SK-N-SH (cell line): ENCODE measurements around the gene PKIB. TPM values are rescaled to one million over a fixed set of nuclear protein-coding genes. Genes with fewer than 3 reads are reported as not detected.

Experiments used
- CTCF ChIA-PET: fragments of 300-600, 350-600 bp; formaldehyde crosslinking; extraction: SDS; loops from one replicate; lab custom pipeline; 2021; lab: Yijun Ruan, JAX
- POLR2A ChIA-PET: fragments of 350-600 bp; sonication (Branson Sonifier 250); formaldehyde crosslinking; extraction: SDS; loops from one replicate; lab custom pipeline; 2020; ENCODE audit warnings: antibody characterized with exemption, inconsistent platforms; lab: Yijun Ruan, JAX
- DNase-seq: peaks from one replicate; pipeline ENCODE4 v3.0.0; 2012
- H2AFZ ChIP-seq: fragments of 200-600 bp; sonication (generic); 2 replicates; pipeline ENCODE4 v1.8.1; 2016; ENCODE audit warnings: antibody characterized with exemption, mild to moderate bottlenecking, low read depth
- H3F3A ChIP-seq: fragments of 200-600 bp; sonication (generic); replicated peaks from 2 replicates; pipeline ENCODE3; 2016; ENCODE audit warnings: antibody characterized with exemption, mild to moderate bottlenecking; ENCODE audit not compliant: insufficient read depth
- H3K27ac ChIP-seq, 2 experiments: fragments of 200-500 bp in 1 of 2; fragments of 200-600 bp in 1 of 2; sonication (Bioruptor generic) in 1 of 2; sonication (generic), shearing (Covaris generic) in 1 of 2; 2 replicates each; pipeline versions ENCODE4 v1.5.1 to v1.6.1; 2014 to 2016; ENCODE audit warnings: low read depth in 2 of 2, inconsistent platforms in 1 of 2, low read length in 1 of 2, mild to moderate bottlenecking in 1 of 2, mixed read lengths in 1 of 2
- H3K27me3 ChIP-seq: fragments of 200-600 bp; sonication (generic), shearing (Covaris generic); 2 replicates; pipeline ENCODE4 v1.6.1; 2016; ENCODE audit warnings: mixed run types; ENCODE audit not compliant: insufficient read depth
- H3K36me3 ChIP-seq, 2 experiments: fragments of 200-500 bp in 1 of 2; fragments of 200-600 bp in 1 of 2; sonication (Bioruptor generic) in 1 of 2; sonication (generic) in 1 of 2; replicated peaks in 1 of 2; 2 replicates each; pipeline versions ENCODE3 to v1.5.1; 2014 to 2016; ENCODE audit warnings: low read length in 1 of 2, mild to moderate bottlenecking in 1 of 2; ENCODE audit not compliant: insufficient read depth in 2 of 2, control insufficient read depth in 1 of 2
- H3K4me1 ChIP-seq, 2 experiments: fragments of 200-500 bp in 1 of 2; fragments of 200-600 bp in 1 of 2; sonication (Bioruptor generic) in 1 of 2; sonication (generic), shearing (Covaris generic) in 1 of 2; 2 replicates each; pipeline versions ENCODE4 v1.5.1 to v1.6.1; 2014 to 2016; ENCODE audit warnings: low read depth in 1 of 2, low read length in 1 of 2, mixed run types in 1 of 2; ENCODE audit not compliant: insufficient read depth in 2 of 2, control insufficient read depth in 1 of 2
- H3K4me2 ChIP-seq: fragments of 200-600 bp; sonication (generic), shearing (Covaris generic); 2 replicates; pipeline ENCODE4 v1.6.1; 2017; ENCODE audit warnings: mixed run types
- H3K4me3 ChIP-seq, 2 experiments: fragments of 200-500 bp in 1 of 2; fragments of 200-600 bp in 1 of 2; sonication (Bioruptor generic) in 1 of 2; sonication (generic), shearing (Covaris generic) in 1 of 2; 2 replicates each; pipeline versions ENCODE4 v1.5.1 to v1.8.1; 2014 to 2016; ENCODE audit warnings: low read depth in 2 of 2, inconsistent platforms in 1 of 2, low read length in 1 of 2, mild to moderate bottlenecking in 1 of 2, mixed read lengths in 1 of 2, moderate library complexity in 1 of 2
- H3K79me2 ChIP-seq: fragments of 200-600 bp; sonication (generic); 2 replicates; pipeline ENCODE4 v1.8.1; 2017; ENCODE audit warnings: mild to moderate bottlenecking; ENCODE audit not compliant: insufficient read depth
- H3K9ac ChIP-seq: fragments of 200-600 bp; sonication (generic); 2 replicates; pipeline ENCODE4 v1.6.1; 2017; ENCODE audit warnings: mixed run types
- H3K9me2 ChIP-seq: fragments of 200-600 bp; sonication (generic); 2 replicates; pipeline ENCODE4 v1.6.1; 2017; ENCODE audit warnings: mixed run types
- H3K9me3 ChIP-seq: fragments of 200-600 bp; sonication (generic); 2 replicates; pipeline ENCODE4 v1.6.1; 2017; ENCODE audit warnings: mixed run types, mild to moderate bottlenecking, moderate library complexity
- H4K20me1 ChIP-seq: fragments of 200-600 bp; sonication (generic); 2 replicates; pipeline ENCODE4 v1.6.1; 2017; ENCODE audit warnings: mild to moderate bottlenecking, mixed run types; ENCODE audit not compliant: insufficient read depth
- EP300 ChIP-seq, 2 experiments: IDR thresholded peaks; 2 replicates each; pipeline versions ENCODE4 v1.4.0 to v1.6.1; 2012; ENCODE audit warnings: borderline replicate concordance in 1 of 2, low read depth in 1 of 2, low read length in 1 of 2
- EZH2phosphoT487 ChIP-seq: fragments of 200-600 bp; sonication (generic); IDR thresholded peaks from 2 replicates; pipeline ENCODE4 v1.6.1; 2017; ENCODE audit warnings: low read depth, mixed run types, mild to moderate bottlenecking, antibody characterized with exemption, moderate library complexity, borderline replicate concordance
- FOSL2 ChIP-seq: IDR thresholded peaks from 2 replicates; pipeline ENCODE4 v1.4.0; 2012; ENCODE audit warnings: low read depth, mild to moderate bottlenecking, moderate library complexity, borderline replicate concordance
- FOXJ3 ChIP-seq: sonication (generic); formaldehyde crosslinking; IDR thresholded peaks from 2 replicates; pipeline ENCODE4 v1.5.1; 2020; ENCODE audit warnings: mild to moderate bottlenecking, missing genetic modification reagents
- FOXM1 ChIP-seq: IDR thresholded peaks from 2 replicates; pipeline ENCODE4 v1.4.0; 2012; ENCODE audit warnings: low read depth, mild to moderate bottlenecking
- JUND ChIP-seq: IDR thresholded peaks from 2 replicates; pipeline ENCODE4 v1.4.0; 2012
- MXI1 ChIP-seq: IDR thresholded peaks from 2 replicates; pipeline ENCODE4 v1.6.1; 2012; ENCODE audit warnings: mild to moderate bottlenecking, low read depth, low read length, improper control_type of control experiment
- NFIC ChIP-seq: IDR thresholded peaks from 2 replicates; pipeline ENCODE4 v1.4.0; 2012; ENCODE audit warnings: borderline replicate concordance
- NRF1 ChIP-seq: IDR thresholded peaks from 2 replicates; pipeline ENCODE4 v1.6.1; 2012; ENCODE audit warnings: low read depth, mild to moderate bottlenecking, low read length
- RFX5 ChIP-seq: IDR thresholded peaks from 2 replicates; pipeline ENCODE4 v1.6.1; 2012; ENCODE audit warnings: mild to moderate bottlenecking, improper control_type of control experiment, low read length
- SIN3A ChIP-seq: IDR thresholded peaks from 2 replicates; pipeline ENCODE4 v1.6.1; 2012; ENCODE audit warnings: low read depth, mild to moderate bottlenecking, low read length, moderate library complexity, borderline replicate concordance
- YY1 ChIP-seq: IDR thresholded peaks from 2 replicates; pipeline ENCODE4 v1.4.0; 2012; ENCODE audit warnings: low read depth, mild to moderate bottlenecking
- WGBS: methylation state at CpG from one replicate; pipeline ENCODE4 v1.1.6; 2017; ENCODE audit warnings: low lambda C conversion rate; 5-methylcytosine and 5-hydroxymethylcytosine counted together
- polyA plus RNA-seq, 3 experiments: library from polyadenylated mRNA; depleted of rRNA; stranded (reverse); fragments of >200 nt; gene quantifications; 2 replicates each; pipeline ENCODE4 v1.2.3, GENCODE V29; 2012
- TF ChIP-seq, protein P1 (sequence below): fragments of 150-350 bp; IDR thresholded peaks from 2 replicates; pipeline ENCODE4 v1.6.1; 2017; ENCODE audit warnings: antibody characterized with exemption, low read length, low read depth, borderline replicate concordance
- TF ChIP-seq, protein P2 (sequence below): fragments of 150-350 bp; IDR thresholded peaks from 2 replicates; pipeline ENCODE4 v1.6.1; 2016; ENCODE audit warnings: mild to moderate bottlenecking, low read depth, low read length
- TF ChIP-seq, protein P3 (sequence below): fragments of 200-600 bp; sonication (generic); IDR thresholded peaks from 2 replicates; pipeline ENCODE4 v1.6.1; 2017; ENCODE audit warnings: antibody characterized with exemption, mild to moderate bottlenecking, moderate library complexity
- TF ChIP-seq, protein P4 (sequence below): IDR thresholded peaks from 2 replicates; pipeline ENCODE4; 2012

PKIB gene
- polyA plus RNA-seq, 1 of the 3 experiments (the other 2 are of a cell fraction): 0.30 TPM

DNA sequence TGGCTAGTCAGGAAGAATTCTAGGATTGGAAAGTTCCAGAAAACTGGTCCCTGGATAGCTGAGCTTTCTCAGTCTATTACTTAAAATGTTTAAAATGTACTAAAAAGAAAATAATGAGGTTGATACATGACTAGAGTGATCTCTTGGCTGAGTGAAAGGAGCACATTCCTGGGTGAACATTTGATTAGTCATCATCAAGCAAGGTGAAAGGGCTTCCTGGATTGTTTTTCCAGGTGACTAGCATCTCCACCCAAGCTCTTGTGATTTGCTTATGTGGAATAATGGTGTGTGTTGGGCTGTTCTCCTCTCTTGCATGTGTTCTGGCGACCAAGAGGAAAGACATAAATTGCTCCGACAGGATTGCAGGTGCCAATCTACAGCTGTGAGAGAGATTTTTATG, 42.9 kb downstream of the PKIB start:
- CTCF ChIA-PET: no interaction called here

More for the DNA sequence above, 42.9 kb downstream of the PKIB start:
- H3K9me2 ChIP-seq: no peaks in the 10 kb centered on the region
- DNase-seq: no peak
- POLR2A ChIA-PET: no interaction called here
- no peak for TF ChIP-seq FOSL2
- TF ChIP-seq, protein P1, sequence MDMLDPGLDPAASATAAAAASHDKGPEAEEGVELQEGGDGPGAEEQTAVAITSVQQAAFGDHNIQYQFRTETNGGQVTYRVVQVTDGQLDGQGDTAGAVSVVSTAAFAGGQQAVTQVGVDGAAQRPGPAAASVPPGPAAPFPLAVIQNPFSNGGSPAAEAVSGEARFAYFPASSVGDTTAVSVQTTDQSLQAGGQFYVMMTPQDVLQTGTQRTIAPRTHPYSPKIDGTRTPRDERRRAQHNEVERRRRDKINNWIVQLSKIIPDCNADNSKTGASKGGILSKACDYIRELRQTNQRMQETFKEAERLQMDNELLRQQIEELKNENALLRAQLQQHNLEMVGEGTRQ: no peak
- no peak for TF ChIP-seq SIN3A
- TF ChIP-seq YY1: no peak
- TF ChIP-seq FOXM1: no peak
- TF ChIP-seq NFIC: no peak
- TF ChIP-seq MXI1: no peak
- no peak for TF ChIP-seq EZH2phosphoT487
- no peak for TF ChIP-seq FOXJ3 (CRISPR knock-in tag)
- TF ChIP-seq EP300 (IDR thresholded peaks at IDR 0.05; ENCODE audit: borderline replicate concordance in 1 of 2, low read depth in 1 of 2, low read length in 1 of 2): no peak
- TF ChIP-seq, protein P2, sequence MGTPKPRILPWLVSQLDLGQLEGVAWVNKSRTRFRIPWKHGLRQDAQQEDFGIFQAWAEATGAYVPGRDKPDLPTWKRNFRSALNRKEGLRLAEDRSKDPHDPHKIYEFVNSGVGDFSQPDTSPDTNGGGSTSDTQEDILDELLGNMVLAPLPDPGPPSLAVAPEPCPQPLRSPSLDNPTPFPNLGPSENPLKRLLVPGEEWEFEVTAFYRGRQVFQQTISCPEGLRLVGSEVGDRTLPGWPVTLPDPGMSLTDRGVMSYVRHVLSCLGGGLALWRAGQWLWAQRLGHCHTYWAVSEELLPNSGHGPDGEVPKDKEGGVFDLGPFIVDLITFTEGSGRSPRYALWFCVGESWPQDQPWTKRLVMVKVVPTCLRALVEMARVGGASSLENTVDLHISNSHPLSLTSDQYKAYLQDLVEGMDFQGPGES: no peak
- no peak for TF ChIP-seq NRF1
- TF ChIP-seq, protein P3, sequence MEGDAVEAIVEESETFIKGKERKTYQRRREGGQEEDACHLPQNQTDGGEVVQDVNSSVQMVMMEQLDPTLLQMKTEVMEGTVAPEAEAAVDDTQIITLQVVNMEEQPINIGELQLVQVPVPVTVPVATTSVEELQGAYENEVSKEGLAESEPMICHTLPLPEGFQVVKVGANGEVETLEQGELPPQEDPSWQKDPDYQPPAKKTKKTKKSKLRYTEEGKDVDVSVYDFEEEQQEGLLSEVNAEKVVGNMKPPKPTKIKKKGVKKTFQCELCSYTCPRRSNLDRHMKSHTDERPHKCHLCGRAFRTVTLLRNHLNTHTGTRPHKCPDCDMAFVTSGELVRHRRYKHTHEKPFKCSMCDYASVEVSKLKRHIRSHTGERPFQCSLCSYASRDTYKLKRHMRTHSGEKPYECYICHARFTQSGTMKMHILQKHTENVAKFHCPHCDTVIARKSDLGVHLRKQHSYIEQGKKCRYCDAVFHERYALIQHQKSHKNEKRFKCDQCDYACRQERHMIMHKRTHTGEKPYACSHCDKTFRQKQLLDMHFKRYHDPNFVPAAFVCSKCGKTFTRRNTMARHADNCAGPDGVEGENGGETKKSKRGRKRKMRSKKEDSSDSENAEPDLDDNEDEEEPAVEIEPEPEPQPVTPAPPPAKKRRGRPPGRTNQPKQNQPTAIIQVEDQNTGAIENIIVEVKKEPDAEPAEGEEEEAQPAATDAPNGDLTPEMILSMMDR: no peak
- no peak for TF ChIP-seq RFX5
- TF ChIP-seq, protein P4, sequence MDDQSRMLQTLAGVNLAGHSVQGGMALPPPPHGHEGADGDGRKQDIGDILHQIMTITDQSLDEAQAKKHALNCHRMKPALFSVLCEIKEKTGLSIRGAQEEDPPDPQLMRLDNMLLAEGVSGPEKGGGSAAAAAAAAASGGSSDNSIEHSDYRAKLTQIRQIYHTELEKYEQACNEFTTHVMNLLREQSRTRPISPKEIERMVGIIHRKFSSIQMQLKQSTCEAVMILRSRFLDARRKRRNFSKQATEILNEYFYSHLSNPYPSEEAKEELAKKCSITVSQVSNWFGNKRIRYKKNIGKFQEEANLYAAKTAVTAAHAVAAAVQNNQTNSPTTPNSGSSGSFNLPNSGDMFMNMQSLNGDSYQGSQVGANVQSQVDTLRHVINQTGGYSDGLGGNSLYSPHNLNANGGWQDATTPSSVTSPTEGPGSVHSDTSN: no peak
- TF ChIP-seq JUND: no peak
- TF ChIP-seq, all 33 proteins: peak for 0
- Histone ChIP-seq H4K20me1 (no peaks in the 10 kb centered on the region), H3F3A (no peaks in the 10 kb centered on the region), H3K9ac (no peak overlapping the region), H3K27me3 (no peaks in the 10 kb centered on the region), H3K9me3 (no peaks in the 10 kb centered on the region), H3K4me3 (no peak overlapping the region), H3K27ac (no peak overlapping the region), H3K36me3 (no peaks in the 10 kb centered on the region), H2AFZ (no peak overlapping the region), H3K4me2 (no peak overlapping the region), H3K4me1 (no peaks in the 10 kb centered on the region; a peak in 1 of 4 replicates), H3K79me2 (no peaks in the 10 kb centered on the region)
- 13% methylated on average over 2 of the region's 2 CpGs for WGBS
